Urinary bladder (tissue), 4 donors: Measurements from ENCODE around the gene MYLK4. TPM values are rescaled to one million over a fixed set of nuclear protein-coding genes. Genes with fewer than 3 reads are reported as not detected.
"Not testable (repeated sequence)": the region's sequence is repeated elsewhere in the genome, so short reads cannot be mapped to it uniquely, and the experiment has no call there.

Source experiments
- DNase-seq: peaks from one replicate; pipeline ENCODE4 v3.0.0-alpha.2; 2015; ENCODE audit errors: extremely low spot score
- H3K27ac ChIP-seq: one replicate; pipeline ENCODE4 v1.5.1; 2013; ENCODE audit warnings: low read depth, mild to moderate bottlenecking, moderate library complexity
- H3K36me3 ChIP-seq: one replicate; pipeline ENCODE4 v1.6.1; 2013; ENCODE audit warnings: mild to moderate bottlenecking, moderate library complexity; ENCODE audit not compliant: insufficient read depth
- H3K4me1 ChIP-seq: one replicate; pipeline ENCODE4 v1.6.1; 2013; ENCODE audit warnings: mild to moderate bottlenecking, moderate library complexity; ENCODE audit not compliant: insufficient read depth
- H3K4me3 ChIP-seq: one replicate; pipeline ENCODE4 v1.5.1; 2013; ENCODE audit warnings: low read depth, low read length
- WGBS: extraction: QIAGEN DNeasy Blood & Tissue Kit; methylation state at CpG from one replicate; pipeline ENCODE4 v1.1.7; 2013; 5-methylcytosine and 5-hydroxymethylcytosine counted together
- polyA plus RNA-seq: library from polyadenylated mRNA; stranded (reverse); fragments of 200-250 nt; gene quantifications from one replicate; pipeline ENCODE4 v1.2.3, GENCODE V29; 2013
- total RNA-seq: library from RNA; depleted of rRNA; stranded (reverse); fragments of >200 nt; gene quantifications from one replicate; pipeline ENCODE4 v1.2.3, GENCODE V29; 2014
- donor health status: healthy with polysubstance abuse.
- donor health status: healthy.

The MYLK4 gene
- total and polyA plus RNA-seq, 2 donors, result 0.42 to 4.0 TPM

DNA sequence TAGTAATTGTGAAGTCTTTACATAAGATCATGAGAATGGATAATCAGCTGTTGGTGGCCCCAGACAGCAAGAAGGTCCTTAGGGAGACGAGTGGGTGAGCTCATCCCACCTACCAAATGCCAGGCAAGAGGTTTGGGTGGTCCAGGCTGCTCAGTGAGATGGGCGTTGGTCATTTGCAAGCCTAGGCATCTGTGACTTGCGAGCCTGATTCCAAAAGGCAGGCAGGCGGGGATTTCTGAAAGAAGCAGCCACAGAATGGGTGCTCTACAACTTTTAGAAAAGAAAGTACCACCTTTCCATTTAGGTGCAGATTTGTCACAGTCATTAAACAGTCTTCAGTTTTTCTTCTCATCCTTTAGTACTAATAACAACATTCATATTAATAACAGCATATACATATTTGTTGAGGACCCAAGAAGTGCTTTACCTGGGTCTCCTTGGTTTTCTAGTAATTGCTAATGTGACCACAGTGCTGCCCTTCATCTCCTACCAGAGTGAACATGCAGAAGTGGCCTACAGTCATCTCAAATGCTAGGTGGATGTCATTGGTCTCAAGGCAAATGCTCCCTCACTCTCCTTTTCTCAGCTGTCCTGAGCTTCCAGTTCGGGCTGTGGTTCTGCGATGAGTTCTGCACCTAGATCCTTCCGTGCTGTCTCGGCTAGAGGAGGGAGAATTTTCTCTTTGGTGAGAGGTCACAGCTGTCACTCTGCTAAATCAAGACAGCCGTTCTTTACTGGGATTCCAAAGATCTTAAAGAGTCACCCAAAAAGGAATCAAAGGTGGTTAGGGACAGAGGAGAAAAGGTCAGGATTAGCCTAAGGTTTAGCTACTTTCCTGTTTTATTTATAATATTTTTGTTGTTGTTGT is 17.2 kb upstream of the MYLK4 start:
- WGBS, result 49% methylated on average over 9 of the region's 9 CpGs
- H3K36me3 ChIP-seq, result no peaks in the 10 kb centered on the region
- peak overlapping the region; percentile 3 for H3K4me3 ChIP-seq
- no peak overlapping the region for H3K27ac ChIP-seq
- H3K4me1 ChIP-seq, result no peaks in the 10 kb centered on the region
- no peak for DNase-seq

DNA sequence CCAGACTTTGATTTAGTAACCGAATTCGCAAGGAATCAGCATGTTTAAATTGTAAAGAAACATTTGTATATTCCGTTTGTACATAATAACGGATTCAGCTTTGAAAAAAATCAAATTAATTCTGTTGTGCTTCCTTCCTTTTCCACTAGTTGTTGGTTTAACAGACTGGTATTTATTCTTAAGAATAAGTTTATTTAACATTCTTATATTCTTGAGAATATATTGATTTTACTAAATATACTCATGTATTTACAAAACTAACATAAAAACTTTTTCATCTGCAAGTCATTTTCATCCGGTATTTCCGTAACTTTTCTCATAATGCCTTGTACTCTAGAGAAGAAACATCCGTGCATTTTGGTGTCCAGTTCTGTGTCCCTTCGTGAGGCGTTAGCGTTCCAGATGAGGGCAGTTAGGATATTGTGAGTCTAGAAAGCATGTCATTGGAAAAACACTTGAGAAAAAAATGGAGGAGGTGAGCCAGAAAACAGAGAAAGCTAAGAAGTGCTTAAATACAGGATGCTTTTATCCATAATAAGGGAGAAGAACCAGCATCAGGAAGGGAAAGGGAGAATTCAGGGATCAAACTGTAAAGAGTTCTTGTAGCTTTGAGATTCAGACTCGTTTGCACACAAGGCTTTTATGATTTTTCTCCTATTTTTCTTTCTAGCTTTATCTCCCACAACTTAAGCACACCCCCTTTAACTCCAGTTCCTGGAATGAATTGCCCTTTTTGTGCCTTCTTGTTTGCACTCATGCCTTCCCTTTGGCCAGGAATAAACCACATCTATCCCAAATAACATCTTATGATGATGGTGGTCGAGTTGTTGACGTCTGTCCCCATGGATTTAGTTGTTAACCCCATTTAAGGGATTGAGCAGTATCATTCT is 16.3 kb upstream of the MYLK4 start:
- H3K36me3 ChIP-seq, result no peaks in the 10 kb centered on the region
- WGBS, result 13% methylated on average over 13 of the region's 13 CpGs
- H3K27ac ChIP-seq, result no peak overlapping the region
- H3K4me1 ChIP-seq, result no peaks in the 10 kb centered on the region
- no peak for DNase-seq
- peak overlapping the region; percentile 83 for H3K4me3 ChIP-seq

DNA sequence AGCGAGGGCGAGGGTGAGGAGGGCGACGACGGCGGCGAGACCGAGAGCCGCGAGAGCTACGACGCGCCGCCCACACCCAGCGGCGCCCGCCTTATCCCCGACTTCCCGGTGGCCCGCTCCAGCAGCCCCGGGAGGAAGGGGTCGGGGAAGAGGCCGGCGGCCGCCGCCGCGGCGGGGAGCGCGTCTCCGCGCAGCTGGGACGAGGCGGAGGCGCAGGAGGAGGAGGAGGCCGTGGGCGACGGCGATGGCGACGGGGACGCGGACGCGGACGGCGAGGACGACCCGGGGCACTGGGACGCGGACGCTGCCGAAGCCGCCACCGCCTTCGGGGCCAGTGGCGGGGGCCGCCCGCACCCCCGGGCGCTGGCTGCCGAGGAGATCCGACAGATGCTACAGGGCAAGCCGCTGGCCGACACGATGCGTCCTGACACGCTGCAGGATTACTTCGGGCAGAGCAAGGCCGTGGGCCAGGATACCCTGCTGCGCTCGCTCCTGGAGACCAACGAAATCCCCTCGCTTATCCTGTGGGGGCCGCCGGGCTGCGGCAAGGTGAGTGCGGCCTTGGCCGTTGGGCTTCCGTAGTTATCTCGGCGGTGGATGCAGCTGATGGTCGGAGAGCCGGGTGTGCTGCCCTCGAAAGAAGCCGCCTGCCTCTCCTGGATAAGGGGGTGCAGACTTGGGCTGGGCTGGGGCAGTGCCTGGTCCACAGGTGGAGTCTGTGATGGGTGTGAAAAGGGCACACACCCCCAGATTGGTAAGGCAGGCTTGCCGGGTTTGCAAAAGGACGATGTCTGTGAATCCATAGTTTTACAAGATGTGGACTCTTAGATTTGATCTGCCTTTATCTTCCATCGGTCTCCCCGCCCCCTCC is 15.4 kb upstream of the MYLK4 start:
- no peak for DNase-seq
- WGBS, result under 1% methylated on average over 91 of the region's 91 CpGs

DNA sequence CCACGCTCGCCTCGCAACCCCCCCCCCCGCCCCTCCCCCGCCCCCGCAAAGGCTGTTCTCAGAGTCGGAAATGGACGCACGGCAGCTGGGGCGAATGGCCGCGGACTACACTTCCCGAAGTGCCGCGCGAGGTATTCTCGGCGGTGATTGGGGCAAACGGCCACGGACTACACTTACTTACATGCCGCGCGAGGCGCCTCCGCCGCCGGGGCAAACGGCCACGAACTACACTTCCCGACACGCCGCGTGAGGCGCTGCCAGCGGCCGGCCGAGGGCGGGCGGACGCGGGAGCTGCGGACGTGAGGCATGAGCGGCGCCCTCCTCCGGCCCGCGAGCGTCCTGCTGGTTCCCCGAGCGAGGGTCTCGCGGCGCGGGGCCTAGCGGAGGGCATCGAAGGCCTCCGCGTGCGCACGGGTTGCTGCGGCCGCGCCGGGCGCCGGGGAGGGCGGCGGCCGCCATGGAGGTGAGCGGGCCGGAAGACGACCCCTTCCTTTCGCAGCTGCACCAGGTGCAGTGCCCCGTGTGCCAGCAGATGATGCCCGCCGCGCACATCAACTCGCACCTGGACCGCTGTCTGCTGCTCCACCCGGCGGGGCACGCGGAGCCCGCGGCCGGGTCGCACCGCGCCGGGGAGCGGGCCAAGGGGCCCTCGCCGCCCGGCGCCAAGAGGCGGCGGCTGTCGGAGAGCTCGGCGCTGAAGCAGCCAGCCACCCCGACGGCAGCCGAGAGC is 14.6 kb upstream of the MYLK4 start, which contains the start of gene WRNIP1:
Gene WRNIP1 (plus strand): TSS at position 228 of the 730 bp plus-strand sequence. CDS start 230 bp downstream, at position 458.
- peak; percentile 97 for DNase-seq
- H3K27ac ChIP-seq, result peak within 1 kb of the TSS; percentile 91
- H3K36me3 ChIP-seq, result no peaks in the 10 kb centered on the region
- WGBS, result under 1% methylated on average over 104 of the region's 104 CpGs
- peak within 1 kb of the TSS; percentile 83 for H3K4me3 ChIP-seq
- H3K4me1 ChIP-seq, result no peaks in the 10 kb centered on the region

More for the DNA sequence above, 15.4 kb upstream of the MYLK4 start:
- H3K4me3 ChIP-seq, result peak overlapping the region; percentile 83
- no peaks in the 10 kb centered on the region for H3K36me3 ChIP-seq
- H3K4me1 ChIP-seq, result no peaks in the 10 kb centered on the region
- H3K27ac ChIP-seq, result peak overlapping the region; percentile 91

DNA sequence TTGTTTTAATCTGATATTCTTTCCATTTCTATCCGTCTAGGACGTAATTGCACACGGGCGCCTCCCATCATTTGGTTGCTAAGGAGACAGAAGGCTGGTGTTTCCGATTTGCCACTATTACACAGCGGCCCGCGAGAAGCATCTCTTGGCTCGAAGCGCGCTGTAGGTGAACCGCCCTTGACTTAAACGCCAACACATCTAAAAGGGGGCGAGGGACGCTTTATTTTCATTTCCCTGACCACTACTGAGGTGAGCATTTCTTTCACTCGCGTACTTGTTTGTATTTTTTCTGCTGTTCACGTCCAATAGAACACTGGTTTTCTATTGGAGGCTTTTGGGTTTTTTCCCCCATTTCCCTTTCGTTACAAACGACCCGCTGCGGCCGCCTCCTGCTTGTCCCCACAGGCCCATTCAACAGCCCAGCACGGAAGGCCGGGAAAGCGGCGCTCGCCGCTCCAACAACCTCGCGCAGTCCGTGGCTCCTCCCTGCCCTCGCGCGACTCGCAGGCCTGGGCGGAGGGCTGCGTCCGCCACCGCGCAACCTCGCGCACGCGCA is 14.0 kb upstream of the MYLK4 start:
- WGBS, result under 1% methylated on average over 45 of the region's 45 CpGs
- H3K4me1 ChIP-seq, result no peaks in the 10 kb centered on the region
- DNase-seq, result peak; percentile 63
- H3K4me3 ChIP-seq, result peak overlapping the region; percentile 51
- no peaks in the 10 kb centered on the region for H3K36me3 ChIP-seq
- peak overlapping the region; percentile 71 for H3K27ac ChIP-seq

DNA sequence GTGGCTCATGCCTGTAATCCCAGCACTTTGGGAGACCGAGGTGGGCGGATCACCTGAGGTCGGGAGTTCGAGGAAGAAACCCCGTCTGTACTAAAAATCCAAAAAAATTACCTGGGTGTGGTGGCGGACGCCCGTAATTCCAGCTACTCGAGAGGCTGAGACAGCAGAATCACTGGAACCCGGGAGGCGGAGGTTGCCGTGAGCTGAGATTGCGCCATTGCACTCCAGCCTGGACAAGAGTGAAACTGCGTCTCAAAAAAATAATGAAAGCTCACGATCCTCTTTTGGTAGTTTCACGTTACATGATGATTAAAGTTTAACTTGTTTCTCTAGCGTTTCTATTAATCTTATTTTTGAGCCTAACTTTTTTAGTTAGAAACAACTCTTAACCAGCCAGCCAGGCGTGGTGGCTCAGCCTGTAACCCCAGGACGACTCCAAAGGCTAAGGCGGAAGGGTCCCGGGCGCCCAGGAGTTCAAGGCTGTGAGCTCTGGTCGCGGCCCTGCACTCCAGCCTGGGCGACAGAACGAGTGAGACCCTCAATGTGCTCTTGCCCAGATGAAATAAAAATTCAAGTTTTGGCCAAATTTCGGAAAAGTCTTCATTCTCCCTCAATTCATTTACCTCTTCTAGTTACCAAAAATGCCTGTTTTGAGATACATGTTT is 13.3 kb upstream of the MYLK4 start:
- DNase-seq, result no peak
- WGBS, result 78% methylated on average over 27 of the region's 27 CpGs
- no peak overlapping the region for H3K27ac ChIP-seq

DNA sequence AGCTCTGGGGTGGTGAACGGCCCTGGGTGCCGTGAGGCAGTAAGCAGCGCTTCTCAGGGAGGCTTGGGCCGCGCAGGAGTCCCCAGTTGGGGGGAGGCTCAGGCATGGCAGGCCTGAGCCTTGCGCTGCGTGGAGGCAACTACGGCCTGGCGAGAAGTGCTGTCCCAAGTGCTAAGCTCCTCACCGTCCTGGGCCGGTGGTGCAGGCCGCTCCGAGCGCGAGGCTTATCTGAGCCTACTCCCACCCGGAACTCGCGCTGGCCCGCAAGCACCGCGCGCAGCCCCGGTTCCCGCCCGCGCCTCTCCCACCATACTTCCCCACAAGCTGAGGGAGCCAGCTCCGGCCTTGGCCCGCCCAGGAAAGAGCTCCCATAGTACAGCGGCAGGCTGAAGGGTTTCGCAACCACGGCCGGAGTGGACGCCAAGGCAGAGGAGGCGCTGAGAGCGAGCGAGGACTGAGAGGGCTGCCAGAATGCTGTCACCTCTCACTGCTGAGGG is 12.7 kb upstream of the MYLK4 start:
- H3K4me1 ChIP-seq, result no peaks in the 10 kb centered on the region
- H3K4me3 ChIP-seq, result no peak overlapping the region
- no peak overlapping the region for H3K27ac ChIP-seq
- DNase-seq, result no peak
- 95% methylated on average over 36 of the region's 36 CpGs for WGBS
- H3K36me3 ChIP-seq, result no peaks in the 10 kb centered on the region

More for the DNA sequence above, 13.3 kb upstream of the MYLK4 start:
- no peaks in the 10 kb centered on the region for H3K4me1 ChIP-seq
- no peak overlapping the region for H3K4me3 ChIP-seq
- H3K36me3 ChIP-seq, result no peaks in the 10 kb centered on the region

DNA sequence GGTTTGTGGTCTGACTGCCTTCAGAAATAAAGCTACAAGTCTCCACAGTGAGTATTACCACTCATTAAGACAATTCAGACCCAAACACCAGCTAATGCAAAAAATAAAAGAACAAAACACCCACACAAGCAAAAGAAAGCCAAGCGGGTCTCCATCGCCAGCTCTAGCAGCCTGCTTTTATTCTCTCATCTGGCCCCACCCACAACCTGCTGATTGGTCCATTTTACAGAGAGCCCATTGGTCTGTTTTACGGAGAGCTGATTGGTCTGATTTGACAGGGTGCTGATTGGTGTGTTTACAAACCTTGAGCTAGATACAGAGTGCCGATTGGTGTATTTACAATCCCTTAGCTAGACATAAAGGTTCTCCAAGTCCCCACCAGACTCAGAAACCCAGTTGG is 12.1 kb upstream of the MYLK4 start:
- 96% methylated on average over 4 of the region's 4 CpGs for WGBS

DNA sequence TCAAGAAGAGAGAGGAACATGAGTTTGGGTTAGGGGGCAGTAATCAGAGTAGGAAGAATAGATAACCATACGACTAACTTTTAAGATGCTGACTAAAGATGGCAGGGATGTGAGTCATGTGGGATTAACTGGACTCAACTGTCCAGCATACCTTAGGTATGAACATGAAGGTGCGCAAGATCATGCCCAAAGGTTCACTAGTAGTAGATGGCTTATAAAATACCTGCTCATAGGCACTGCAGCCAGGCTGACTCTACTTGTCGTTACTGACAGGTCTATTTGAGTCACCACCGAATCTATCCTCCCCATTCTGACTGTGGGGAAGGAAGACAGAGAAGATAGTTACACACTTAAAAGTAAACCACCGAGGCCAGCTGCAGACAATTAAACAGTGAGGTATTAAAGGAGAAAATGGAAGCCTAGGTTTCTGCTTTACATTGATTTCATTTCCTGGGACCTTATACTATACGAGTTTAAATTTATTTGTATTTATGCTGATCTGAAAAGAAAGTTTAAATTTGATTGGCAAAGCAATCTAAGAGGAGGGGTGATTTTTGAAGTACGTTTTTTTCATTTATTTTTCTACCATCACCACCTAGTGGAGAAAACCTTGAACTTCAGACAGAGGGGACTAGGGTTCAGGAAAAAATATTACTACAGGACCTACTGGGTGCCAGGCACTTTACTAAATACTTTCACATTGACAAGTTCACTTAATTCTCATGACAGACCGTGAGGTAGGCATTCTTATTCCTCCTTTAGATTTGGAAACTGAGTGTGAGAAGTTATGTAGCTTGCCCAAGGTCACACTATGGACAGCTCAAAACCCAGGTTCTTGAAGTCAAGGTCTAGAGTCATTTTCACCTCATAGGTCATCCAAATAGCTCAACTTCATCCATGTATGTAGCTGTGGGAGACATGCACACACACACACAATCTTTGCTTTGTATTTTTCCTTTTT is 10.4 kb upstream of the MYLK4 start:
- no peak for DNase-seq
- WGBS, result 79% methylated on average over 8 of the region's 8 CpGs
- no peak overlapping the region for H3K27ac ChIP-seq
- H3K4me1 ChIP-seq, result no peaks in the 10 kb centered on the region
- no peak overlapping the region for H3K4me3 ChIP-seq
- H3K36me3 ChIP-seq, result no peaks in the 10 kb centered on the region

More for the DNA sequence above, 12.1 kb upstream of the MYLK4 start:
- not testable (repeated sequence) for H3K4me3 ChIP-seq, H3K4me1 ChIP-seq, H3K36me3 ChIP-seq, DNase-seq, H3K27ac ChIP-seq

DNA sequence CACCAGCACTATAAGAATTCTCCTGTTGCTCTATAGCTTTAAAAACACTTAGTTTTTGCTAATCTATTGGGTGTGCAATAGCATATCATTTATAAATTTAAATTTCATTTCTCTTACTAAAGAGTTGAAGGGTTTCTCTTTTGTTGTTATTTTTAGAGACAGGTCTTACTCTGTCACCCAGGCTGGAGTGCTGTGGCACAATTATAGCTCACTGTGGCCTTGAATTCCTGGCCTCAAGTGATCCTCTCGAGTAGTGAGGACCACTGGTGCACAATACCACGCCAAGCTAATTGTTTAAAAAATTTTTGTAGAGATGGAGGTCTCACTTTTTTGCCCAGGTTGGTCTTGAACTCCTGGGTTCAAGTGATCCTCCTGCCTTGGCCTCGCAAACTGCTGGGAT is 8.3 kb upstream of the MYLK4 start:
- DNase-seq, result no peak
- Histone ChIP-seq H3K4me1 (no peaks in the 10 kb centered on the region), H3K36me3 (no peaks in the 10 kb centered on the region), H3K4me3 (no peak overlapping the region), H3K27ac (no peak overlapping the region)
- 85% methylated on average over 3 of the region's 3 CpGs for WGBS

DNA sequence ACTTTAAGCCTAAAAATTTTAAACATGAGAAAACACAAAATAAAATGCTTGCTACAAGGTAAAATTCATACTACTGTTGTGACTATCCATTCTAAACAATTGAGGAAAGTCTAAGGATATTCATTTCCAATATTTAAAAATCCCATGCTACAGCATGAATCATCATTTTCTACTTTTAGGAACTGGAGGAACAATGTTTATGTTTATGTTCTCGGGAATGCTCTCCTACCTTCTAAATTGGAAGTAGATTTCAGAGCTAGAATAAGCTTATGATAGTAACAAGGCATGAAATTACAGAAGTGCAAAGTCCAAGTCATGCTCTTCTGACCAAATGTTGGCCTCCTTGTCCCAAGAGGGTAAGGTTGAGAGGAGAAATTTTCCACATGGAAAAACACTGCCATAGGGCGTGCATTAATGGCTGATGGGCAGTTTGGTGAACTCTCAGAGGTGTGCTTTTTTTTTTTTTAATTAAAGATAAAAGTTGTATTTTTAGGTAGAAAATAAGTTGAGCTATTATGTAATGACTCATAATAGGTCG is 6.0 kb upstream of the MYLK4 start:
- no peak overlapping the region for H3K4me3 ChIP-seq
- 75% methylated on average over 3 of the region's 3 CpGs for WGBS
- H3K4me1 ChIP-seq, result no peaks in the 10 kb centered on the region
- peak overlapping the region; percentile 23 for H3K27ac ChIP-seq
- no peak for DNase-seq
- H3K36me3 ChIP-seq, result no peaks in the 10 kb centered on the region
